GM12873 (cell line): Measurements from ENCODE around the gene MAGI2.

Experiments
- TF ChIP-seq, protein P1 (sequence below): IDR thresholded peaks from 2 replicates; pipeline ENCODE4 v1.5.1; 2012; ENCODE audit warnings: low read depth, mild to moderate bottlenecking, moderate library complexity, low read length, control low read depth; ENCODE audit not compliant: insufficient read depth; ENCODE audit errors: missing control alignments

MAGI2 gene

GRCh38 chr7:78023191-78023590 lies 1430.3 kb downstream of the MAGI2 start:
- TF ChIP-seq, protein P1, sequence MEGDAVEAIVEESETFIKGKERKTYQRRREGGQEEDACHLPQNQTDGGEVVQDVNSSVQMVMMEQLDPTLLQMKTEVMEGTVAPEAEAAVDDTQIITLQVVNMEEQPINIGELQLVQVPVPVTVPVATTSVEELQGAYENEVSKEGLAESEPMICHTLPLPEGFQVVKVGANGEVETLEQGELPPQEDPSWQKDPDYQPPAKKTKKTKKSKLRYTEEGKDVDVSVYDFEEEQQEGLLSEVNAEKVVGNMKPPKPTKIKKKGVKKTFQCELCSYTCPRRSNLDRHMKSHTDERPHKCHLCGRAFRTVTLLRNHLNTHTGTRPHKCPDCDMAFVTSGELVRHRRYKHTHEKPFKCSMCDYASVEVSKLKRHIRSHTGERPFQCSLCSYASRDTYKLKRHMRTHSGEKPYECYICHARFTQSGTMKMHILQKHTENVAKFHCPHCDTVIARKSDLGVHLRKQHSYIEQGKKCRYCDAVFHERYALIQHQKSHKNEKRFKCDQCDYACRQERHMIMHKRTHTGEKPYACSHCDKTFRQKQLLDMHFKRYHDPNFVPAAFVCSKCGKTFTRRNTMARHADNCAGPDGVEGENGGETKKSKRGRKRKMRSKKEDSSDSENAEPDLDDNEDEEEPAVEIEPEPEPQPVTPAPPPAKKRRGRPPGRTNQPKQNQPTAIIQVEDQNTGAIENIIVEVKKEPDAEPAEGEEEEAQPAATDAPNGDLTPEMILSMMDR = no peak

DNA sequence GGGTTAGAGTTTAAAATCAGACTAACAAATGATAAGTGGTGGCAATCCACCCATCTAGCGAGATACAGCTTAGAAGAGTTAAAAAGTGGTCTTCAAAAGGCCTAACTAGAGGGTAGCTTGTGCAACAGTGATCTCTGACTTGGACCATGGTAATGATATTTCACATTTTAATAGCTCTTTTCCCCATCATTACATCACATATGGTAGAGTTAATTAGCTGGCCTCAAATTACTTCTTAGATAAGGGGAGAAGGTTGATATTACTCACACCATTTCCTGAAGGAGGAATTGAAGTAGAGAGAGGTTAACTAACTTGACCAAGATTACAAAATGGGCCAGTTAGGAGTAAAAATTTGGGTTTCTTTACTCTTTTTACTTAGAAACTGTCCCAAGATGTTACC lies 1431.3 kb downstream of the MAGI2 start:
- TF ChIP-seq, protein P1 = no peak

GRCh38 chr7:78020874-78021249 lies 1432.6 kb downstream of the MAGI2 start:
- TF ChIP-seq, protein P1 = no peak

GRCh38 chr7:78020136-78020873 lies 1433.2 kb downstream of the MAGI2 start:
- TF ChIP-seq, protein P1 = peak; percentile 67

- TF ChIP-seq, protein P1 = peak; percentile 6
These were observed 1433.9 kb downstream of the MAGI2 start for GRCh38 chr7:78019447-78020135.

DNA sequence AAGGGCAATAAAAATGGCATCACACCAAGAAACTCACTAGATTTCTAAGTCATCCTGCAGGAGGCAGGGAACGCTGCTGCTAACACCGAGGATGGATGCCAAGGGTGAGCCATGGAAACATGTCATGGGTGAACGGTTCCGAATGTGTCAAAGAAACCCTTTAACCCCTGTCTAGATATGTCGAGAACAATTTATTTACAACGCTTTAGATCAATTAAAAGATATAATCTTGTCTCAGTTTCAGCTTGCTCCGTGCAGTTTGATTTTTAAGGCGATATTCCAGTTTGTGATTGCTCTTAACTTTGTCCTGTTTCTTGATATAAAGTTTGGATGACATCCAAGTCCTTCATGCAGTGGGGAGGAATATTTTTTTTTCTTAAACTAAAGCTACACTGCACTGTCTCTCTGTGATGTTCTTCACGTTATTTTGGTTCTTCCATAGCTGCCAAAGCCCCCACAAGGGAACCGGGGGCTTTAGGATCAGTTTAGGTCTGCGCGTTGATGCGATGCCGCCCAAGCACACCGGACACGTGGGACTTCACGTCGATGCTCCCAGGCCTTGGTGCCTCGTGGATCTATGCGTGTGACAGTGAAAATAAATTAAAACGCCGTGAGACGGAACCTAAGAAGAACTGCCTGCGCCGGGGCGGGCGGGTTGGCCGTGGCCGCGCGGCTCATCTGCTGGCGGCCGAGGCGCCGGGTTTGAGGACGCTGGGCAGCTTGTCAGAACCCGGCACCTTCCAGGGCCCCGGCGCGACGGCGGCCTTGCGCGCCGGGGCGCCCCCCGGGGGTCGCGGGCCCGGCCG lies 1434.6 kb downstream of the MAGI2 start:
- TF ChIP-seq, protein P1 = no peak

- TF ChIP-seq, protein P1 = no peak
These were observed 1435.8 kb downstream of the MAGI2 start for GRCh38 chr7:78017591-78018100.
